ENCODE data around the gene LRRC36. TPM values are rescaled to one million over a fixed set of nuclear protein-coding genes. Genes with fewer than 3 reads are reported as not detected.
A peak's percentile ranks its signal among the peaks of the same experiment; 100 is the strongest.

LRRC36 gene
- total and polyA plus RNA-seq, 9 of the 15 experiments (the other 6 are each of a cell fraction or from before 2014, with no cell fraction given), result 0.09 to 0.40 (median 0.17) TPM; not detected in 1

DNA sequence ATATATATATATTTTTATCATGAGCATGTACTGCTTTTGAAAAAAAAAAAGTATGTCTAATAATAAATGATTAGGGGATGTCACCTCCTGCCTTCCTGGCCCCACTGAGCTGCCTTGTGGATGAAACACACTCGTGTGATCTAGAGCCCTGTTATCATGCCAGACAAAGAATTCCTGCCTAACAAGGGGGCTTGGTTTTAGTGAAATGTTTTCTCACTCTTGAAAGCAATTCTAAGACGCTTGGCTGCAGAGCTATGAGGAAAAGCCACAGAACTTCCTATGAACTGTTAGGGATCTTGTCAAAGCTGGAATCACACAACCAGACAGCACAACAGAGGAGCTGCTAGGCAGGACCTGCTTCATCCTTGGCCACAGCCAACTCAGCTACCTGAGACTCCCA is 85.7 kb downstream of the LRRC36 start (continued):
- TF ChIP-seq DDX20 (tag; IDR thresholded peaks at IDR 0.05; ENCODE audit: low read depth) (no peak), SIRT6 (IDR thresholded peaks at IDR 0.05; ENCODE audit: low read depth, low read length) (no peak), ZSCAN32 (CRISPR knock-in tag; IDR thresholded peaks at IDR 0.05) (no peak), ZNF76 (CRISPR knock-in tag; IDR thresholded peaks at IDR 0.05; ENCODE audit: borderline replicate concordance) (no peak), TGIF2 (CRISPR knock-in tag; IDR thresholded peaks at IDR 0.05) (no peak), CC2D1A (IDR thresholded peaks at IDR 0.05) (no peak), COPS2 (conservative IDR thresholded peaks at IDR 0.05) (no peak), NR4A1 (CRISPR knock-in tag; IDR thresholded peaks at IDR 0.05) (no peak), NR4A1 (tag; IDR thresholded peaks at IDR 0.05) (no peak)

DNA sequence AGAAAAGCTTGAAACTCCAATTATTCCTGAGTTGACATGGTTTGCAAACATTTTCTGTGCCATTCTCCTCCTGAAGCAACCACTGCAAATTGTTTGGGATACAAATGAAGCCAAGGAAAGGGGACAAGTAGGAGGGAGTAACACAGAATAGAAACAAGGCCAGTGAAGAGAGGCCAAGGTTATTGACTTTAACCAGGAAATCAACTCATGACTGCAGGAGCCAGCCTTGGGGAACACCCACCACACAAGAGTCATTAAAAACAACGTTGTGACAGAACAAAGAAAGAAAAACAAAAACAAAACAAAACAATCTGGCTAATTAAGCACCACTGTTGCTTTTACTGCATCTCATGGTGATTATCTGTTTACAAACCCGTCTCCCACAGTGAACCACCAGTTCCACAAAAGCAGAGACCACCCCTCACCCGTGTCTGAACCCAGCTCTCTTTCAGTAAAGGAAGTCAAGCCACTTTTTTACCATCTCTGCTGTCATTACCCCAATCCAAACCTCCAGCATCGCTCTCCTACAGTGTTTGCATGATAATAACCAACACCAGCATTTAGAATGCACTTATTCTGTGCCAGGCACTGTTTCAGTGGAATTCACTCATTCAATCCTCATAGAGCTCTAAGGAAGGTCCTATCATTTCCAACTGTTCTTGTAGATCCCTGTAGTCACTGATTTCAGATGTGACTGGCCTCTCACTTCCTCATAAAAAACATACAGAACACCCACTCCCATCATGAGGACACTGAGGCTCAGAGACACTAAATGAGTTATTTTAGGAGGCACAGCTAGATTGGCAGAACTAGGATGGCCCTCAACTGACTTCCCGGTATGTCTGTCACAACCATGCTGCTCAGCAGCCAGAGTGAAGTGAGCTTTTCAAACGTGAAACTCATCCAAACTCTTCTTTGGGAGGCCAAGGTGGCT is 87.6 kb downstream of the LRRC36 start:
- intact Hi-C loops (cut with micrococcal nuclease) (loop anchor here (10.0 kb wide), 1 partner anchor 49 kb away; no protein-coding TSS in a partner anchor), in situ Hi-C loops (cut with MboI) (loop anchor here (25.0 kb wide), 1 partner anchor 452 kb away; the partner anchor contains the start of gene CES3)
- Histone ChIP-seq H3K4me1 (replicated peaks in 1 of 2; ENCODE audit: control insufficient read depth in 2 of 2, insufficient read depth in 2 of 2, low read length in 2 of 2) (peaks cover 0 to 9% of the 10 kb centered on the region in 2 experiments; a peak in 2 of 5 replicates), H3K4me3 (no peak overlapping the region), H3K36me3 (ENCODE audit: control insufficient read depth, insufficient read depth, low read length) (no peaks in the 10 kb centered on the region), H3K79me2 (ENCODE audit: control insufficient read depth, insufficient read depth, low read length) (no peaks in the 10 kb centered on the region), H2AFZ (ENCODE audit: low read depth, low read length) (no peak overlapping the region), H3K9me1 (ENCODE audit: control insufficient read depth, insufficient read depth, low read length) (no peaks in the 10 kb centered on the region), H3K27ac (ENCODE audit: extremely low read depth, low read depth, low read length) (no peak overlapping the region), H3K9me3 (replicated peaks; ENCODE audit: control insufficient read depth, insufficient read depth, low read depth, low read length) (no peaks in the 10 kb centered on the region), H3K9ac (ENCODE audit: insufficient read depth in 1 of 2, low read depth in 2 of 2, low read length in 2 of 2) (peak overlapping the region in 1 of 2 experiments; percentile 26; a peak in 1 of 4 replicates), H3K27me3 (ENCODE audit: control insufficient read depth in 2 of 2, insufficient read depth in 2 of 2, low read length in 2 of 2) (peaks cover 45 to 80% of the 10 kb centered on the region in 2 experiments), H4K20me1 (replicated peaks; ENCODE audit: control insufficient read depth, insufficient read depth, low read length) (no peaks in the 10 kb centered on the region), H3K4me2 (ENCODE audit: insufficient read depth, low read length) (no peak overlapping the region)
- BruUV-seq (replicated peaks), result no TSS peak
- WGBS (ENCODE audit: insufficient coverage, low coverage, missing lambda C conversion rate), result 0% methylated on average over 6 of the region's 6 CpGs
- DNase-seq (ENCODE audit: extremely low read depth in 1 of 4, low spot score in 3 of 4) (no peak), ATAC-seq (no peak), FAIRE-seq (no peak)
- CTCF ChIA-PET (ENCODE audit: low intra/inter-chr PET ratio), result interaction anchor here (1.1 kb wide), 1 partner anchor 31 kb away, joined by 3 read pairs; no protein-coding TSS in a partner anchor
- POLR2A ChIA-PET, result interaction anchor here (0.6 to 1.3 kb wide), 5 partner anchors 19 to 88 kb away, joined by 3 to 4 read pairs (median 3); partner anchors contain the start of genes KCTD19 and LRRC36
- TF ChIP-seq SMC3 (conservative IDR thresholded peaks at IDR 0.05; ENCODE audit: insufficient read depth, low read depth, low read length) (no peak), ZC3H8 (IDR thresholded peaks at IDR 0.05) (no peak), ESRRB (CRISPR knock-in tag; IDR thresholded peaks at IDR 0.05; ENCODE audit: borderline replicate concordance) (no peak), CBX2 (IDR thresholded peaks at IDR 0.05; ENCODE audit: insufficient read depth, low read length, poor library complexity, severe bottlenecking) (peak; percentile 37), ZNF584 (CRISPR knock-in tag; IDR thresholded peaks at IDR 0.05; ENCODE audit: low read depth) (no peak), KHSRP (IDR thresholded peaks at IDR 0.05) (no peak)
- TF ChIP-seq, protein P1, sequence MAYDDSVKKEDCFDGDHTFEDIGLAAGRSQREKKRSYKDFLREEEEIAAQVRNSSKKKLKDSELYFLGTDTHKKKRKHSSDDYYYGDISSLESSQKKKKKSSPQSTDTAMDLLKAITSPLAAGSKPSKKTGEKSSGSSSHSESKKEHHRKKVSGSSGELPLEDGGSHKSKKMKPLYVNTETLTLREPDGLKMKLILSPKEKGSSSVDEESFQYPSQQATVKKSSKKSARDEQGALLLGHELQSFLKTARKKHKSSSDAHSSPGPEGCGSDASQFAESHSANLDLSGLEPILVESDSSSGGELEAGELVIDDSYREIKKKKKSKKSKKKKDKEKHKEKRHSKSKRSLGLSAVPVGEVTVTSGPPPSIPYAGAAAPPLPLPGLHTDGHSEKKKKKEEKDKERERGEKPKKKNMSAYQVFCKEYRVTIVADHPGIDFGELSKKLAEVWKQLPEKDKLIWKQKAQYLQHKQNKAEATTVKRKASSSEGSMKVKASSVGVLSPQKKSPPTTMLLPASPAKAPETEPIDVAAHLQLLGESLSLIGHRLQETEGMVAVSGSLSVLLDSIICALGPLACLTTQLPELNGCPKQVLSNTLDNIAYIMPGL (CRISPR knock-in tag; IDR thresholded peaks at IDR 0.05), result no peak

Data from K562 (cell line).